Activated naive CD8-positive, alpha-beta T cell treated with anti-CD3 and anti-CD28 coated beads, Interleukin-2, amount 50 U/mL, for 24 hours (primary cell): ENCODE results near the gene TRPM3.

ENCODE experiments used
- ATAC-seq: fragments of 150-1000 bp; cut with Tn5 transposase; one replicate; pipeline ENCODE4 v1.10.0; 2021
- DNase-seq: peaks from one replicate; pipeline ENCODE4 v3.0.0; 2021
- H3K27ac Mint-ChIP-seq: one replicate; pipeline ENCODE4 v1.8.0; 2021; ENCODE audit warnings: mild to moderate bottlenecking, mixed read lengths
- H3K27me3 Mint-ChIP-seq: one replicate; pipeline ENCODE4 v1.8.0; 2021; ENCODE audit warnings: mixed read lengths
- H3K36me3 Mint-ChIP-seq: one replicate; pipeline ENCODE4 v1.8.0; 2021; ENCODE audit warnings: low read depth, mixed read lengths
- H3K4me1 Mint-ChIP-seq: one replicate; pipeline ENCODE4 v1.8.0; 2021; ENCODE audit warnings: mixed read lengths
- H3K4me3 Mint-ChIP-seq: one replicate; pipeline ENCODE4 v1.8.0; 2021; ENCODE audit warnings: mild to moderate bottlenecking, moderate library complexity, mixed read lengths
- H3K9me3 Mint-ChIP-seq: one replicate; pipeline ENCODE4 v1.8.0; 2021; ENCODE audit warnings: mixed read lengths

Gene TRPM3

GRCh38 chr9:70932097-70932496, 189.3 kb downstream of the TRPM3 start:
- Mint-ChIP-seq H3K27me3 (no peaks in the 10 kb centered on the region), H3K4me1 (no peaks in the 10 kb centered on the region), H3K36me3 (no peaks in the 10 kb centered on the region), H3K9me3 (no peaks in the 10 kb centered on the region), H3K27ac (no peak overlapping the region), H3K4me3 (no peak overlapping the region)
- ATAC-seq (no peak), DNase-seq (no peak)

- H3K9me3 Mint-ChIP-seq = no peaks in the 10 kb centered on the region
These were observed 193.9 kb downstream of the TRPM3 start for GRCh38 chr9:70927530-70927929.

GRCh38 chr9:70924895-70925547, 196.4 kb downstream of the TRPM3 start:
- Mint-ChIP-seq H3K4me1 (no peaks in the 10 kb centered on the region), H3K9me3 (no peaks in the 10 kb centered on the region), H3K4me3 (no peak overlapping the region), H3K27me3 (no peaks in the 10 kb centered on the region), H3K36me3 (no peaks in the 10 kb centered on the region), H3K27ac (no peak overlapping the region)
- no peak for DNase-seq
- peak; percentile 61 for ATAC-seq

More at GRCh38 chr9:70927530-70927929, 193.9 kb downstream of the TRPM3 start:
- H3K36me3 Mint-ChIP-seq = no peaks in the 10 kb centered on the region
- H3K4me3 Mint-ChIP-seq = no peak overlapping the region
- ATAC-seq (no peak), DNase-seq (no peak)
- no peaks in the 10 kb centered on the region for H3K4me1 Mint-ChIP-seq
- no peaks in the 10 kb centered on the region for H3K27me3 Mint-ChIP-seq
- no peak overlapping the region for H3K27ac Mint-ChIP-seq

- no peak for DNase-seq
- Mint-ChIP-seq H3K27ac (no peak overlapping the region), H3K4me1 (no peaks in the 10 kb centered on the region), H3K9me3 (no peaks in the 10 kb centered on the region), H3K36me3 (no peaks in the 10 kb centered on the region), H3K27me3 (no peaks in the 10 kb centered on the region), H3K4me3 (no peak overlapping the region)
- no peak for ATAC-seq
These were observed 197.0 kb downstream of the TRPM3 start for GRCh38 chr9:70924380-70924779.

GRCh38 chr9:70923961-70924360, 197.5 kb downstream of the TRPM3 start:
- Mint-ChIP-seq H3K36me3 (no peaks in the 10 kb centered on the region), H3K4me1 (no peaks in the 10 kb centered on the region), H3K27ac (no peak overlapping the region), H3K27me3 (no peaks in the 10 kb centered on the region), H3K9me3 (no peaks in the 10 kb centered on the region), H3K4me3 (no peak overlapping the region)
- DNase-seq (no peak), ATAC-seq (no peak)

GRCh38 chr9:70921136-70921535, 200.3 kb downstream of the TRPM3 start:
- ATAC-seq (no peak), DNase-seq (no peak)
- H3K27ac Mint-ChIP-seq = no peak overlapping the region
- H3K27me3 Mint-ChIP-seq = no peaks in the 10 kb centered on the region
- H3K4me1 Mint-ChIP-seq = no peaks in the 10 kb centered on the region
- no peaks in the 10 kb centered on the region for H3K9me3 Mint-ChIP-seq
- no peak overlapping the region for H3K4me3 Mint-ChIP-seq
- H3K36me3 Mint-ChIP-seq = no peaks in the 10 kb centered on the region

- Mint-ChIP-seq H3K4me1 (no peaks in the 10 kb centered on the region), H3K9me3 (no peaks in the 10 kb centered on the region), H3K36me3 (no peaks in the 10 kb centered on the region), H3K27ac (no peak overlapping the region), H3K4me3 (no peak overlapping the region), H3K27me3 (peaks cover 2% of the 10 kb centered on the region)
- ATAC-seq = no peak
- no peak for DNase-seq
These were observed 204.1 kb downstream of the TRPM3 start for GRCh38 chr9:70917277-70917676.

GRCh38 chr9:70911791-70912190, 209.6 kb downstream of the TRPM3 start:
- no peak overlapping the region for H3K27ac Mint-ChIP-seq
- no peak for ATAC-seq
- H3K9me3 Mint-ChIP-seq = no peaks in the 10 kb centered on the region
- H3K4me3 Mint-ChIP-seq = no peak overlapping the region
- H3K36me3 Mint-ChIP-seq = no peaks in the 10 kb centered on the region
- peaks cover 2% of the 10 kb centered on the region for H3K27me3 Mint-ChIP-seq
- H3K4me1 Mint-ChIP-seq = no peaks in the 10 kb centered on the region
- DNase-seq = no peak

- ATAC-seq (no peak), DNase-seq (no peak)
- no peaks in the 10 kb centered on the region for H3K36me3 Mint-ChIP-seq
- H3K27ac Mint-ChIP-seq = no peak overlapping the region
- no peaks in the 10 kb centered on the region for H3K9me3 Mint-ChIP-seq
- no peak overlapping the region for H3K4me3 Mint-ChIP-seq
- H3K27me3 Mint-ChIP-seq = peaks cover 2% of the 10 kb centered on the region
- H3K4me1 Mint-ChIP-seq = no peaks in the 10 kb centered on the region
These were observed 210.8 kb downstream of the TRPM3 start for GRCh38 chr9:70910598-70910997.

- H3K4me1 Mint-ChIP-seq = no peaks in the 10 kb centered on the region
- no peak for DNase-seq
- H3K36me3 Mint-ChIP-seq = no peaks in the 10 kb centered on the region
- no peak overlapping the region for H3K27ac Mint-ChIP-seq
- no peak overlapping the region for H3K4me3 Mint-ChIP-seq
- no peaks in the 10 kb centered on the region for H3K9me3 Mint-ChIP-seq
- H3K27me3 Mint-ChIP-seq = peaks cover 2% of the 10 kb centered on the region
- no peak for ATAC-seq
These were observed 218.7 kb downstream of the TRPM3 start for GRCh38 chr9:70902692-70903131.

- no peaks in the 10 kb centered on the region for H3K9me3 Mint-ChIP-seq
- H3K27me3 Mint-ChIP-seq = peaks cover 2% of the 10 kb centered on the region
- DNase-seq (no peak), ATAC-seq (no peak)
- no peak overlapping the region for H3K27ac Mint-ChIP-seq
- H3K4me3 Mint-ChIP-seq = no peak overlapping the region
- no peaks in the 10 kb centered on the region for H3K36me3 Mint-ChIP-seq
- H3K4me1 Mint-ChIP-seq = no peaks in the 10 kb centered on the region
These were observed 219.2 kb downstream of the TRPM3 start for GRCh38 chr9:70902171-70902570.

GRCh38 chr9:70901746-70902145, 219.7 kb downstream of the TRPM3 start:
- no peaks in the 10 kb centered on the region for H3K4me1 Mint-ChIP-seq
- peaks cover 2% of the 10 kb centered on the region for H3K27me3 Mint-ChIP-seq
- no peak overlapping the region for H3K4me3 Mint-ChIP-seq
- H3K36me3 Mint-ChIP-seq = no peaks in the 10 kb centered on the region
- ATAC-seq (no peak), DNase-seq (no peak)
- H3K27ac Mint-ChIP-seq = no peak overlapping the region
- no peaks in the 10 kb centered on the region for H3K9me3 Mint-ChIP-seq

- Mint-ChIP-seq H3K4me1 (no peaks in the 10 kb centered on the region), H3K9me3 (no peaks in the 10 kb centered on the region), H3K4me3 (no peak overlapping the region), H3K27me3 (peaks cover 2% of the 10 kb centered on the region), H3K36me3 (no peaks in the 10 kb centered on the region), H3K27ac (no peak overlapping the region)
- no peak for DNase-seq
- no peak for ATAC-seq
These were observed 220.4 kb downstream of the TRPM3 start for GRCh38 chr9:70901013-70901412.

- DNase-seq (no peak), ATAC-seq (no peak)
- H3K27ac Mint-ChIP-seq = no peak overlapping the region
- no peaks in the 10 kb centered on the region for H3K9me3 Mint-ChIP-seq
- H3K4me1 Mint-ChIP-seq = no peaks in the 10 kb centered on the region
- H3K27me3 Mint-ChIP-seq = peaks cover 2% of the 10 kb centered on the region
- H3K36me3 Mint-ChIP-seq = no peaks in the 10 kb centered on the region
- no peak overlapping the region for H3K4me3 Mint-ChIP-seq
These were observed 227.8 kb downstream of the TRPM3 start for GRCh38 chr9:70893580-70894122.

GRCh38 chr9:70888471-70888870, 232.9 kb downstream of the TRPM3 start:
- Mint-ChIP-seq H3K9me3 (no peaks in the 10 kb centered on the region), H3K4me1 (no peaks in the 10 kb centered on the region), H3K36me3 (no peaks in the 10 kb centered on the region), H3K4me3 (no peak overlapping the region), H3K27ac (no peak overlapping the region), H3K27me3 (peaks cover 2% of the 10 kb centered on the region)
- no peak for ATAC-seq
- no peak for DNase-seq

GRCh38 chr9:70887826-70888225, 233.6 kb downstream of the TRPM3 start:
- ATAC-seq (no peak), DNase-seq (no peak)
- Mint-ChIP-seq H3K4me3 (no peak overlapping the region), H3K27me3 (peaks cover 2% of the 10 kb centered on the region), H3K36me3 (no peaks in the 10 kb centered on the region), H3K9me3 (no peaks in the 10 kb centered on the region), H3K4me1 (no peaks in the 10 kb centered on the region), H3K27ac (no peak overlapping the region)
